Stimulated activated CD4-positive, alpha-beta T cell treated with anti-CD3 and anti-CD28 coated beads, Interleukin-1b, Interleukin-23, amount 100 ng/mL, for 48 hours (primary cell): ENCODE measurements around the gene AGT.
"Not testable (repeated sequence)": the region's sequence is repeated elsewhere in the genome, so short reads cannot be mapped to it uniquely, and the experiment has no call there.

Experiments used
- DNase-seq: peaks from one replicate; pipeline ENCODE4 v3.0.0-alpha.2; 2020

Gene AGT

DNA sequence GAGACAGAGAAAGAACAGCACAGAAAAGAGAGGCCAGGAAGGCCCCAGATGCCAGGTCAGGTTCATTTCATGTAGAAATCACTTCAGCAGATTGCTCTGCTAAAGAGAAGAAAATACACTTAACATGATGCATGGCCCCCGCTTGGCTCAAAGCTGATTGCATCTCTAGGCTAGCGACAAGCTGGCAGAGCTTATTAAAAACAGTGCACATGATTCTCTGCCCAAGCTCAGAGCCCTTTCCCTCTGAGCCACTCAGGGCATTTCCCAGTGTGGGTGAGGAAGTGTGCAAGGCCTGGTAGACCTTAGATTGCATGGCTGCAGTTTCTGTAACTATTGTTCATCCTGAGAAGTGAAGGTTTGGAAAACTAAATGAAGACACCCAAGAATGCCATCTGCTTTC lies 30.0 kb upstream of the AGT start:
- DNase-seq = no peak

DNA sequence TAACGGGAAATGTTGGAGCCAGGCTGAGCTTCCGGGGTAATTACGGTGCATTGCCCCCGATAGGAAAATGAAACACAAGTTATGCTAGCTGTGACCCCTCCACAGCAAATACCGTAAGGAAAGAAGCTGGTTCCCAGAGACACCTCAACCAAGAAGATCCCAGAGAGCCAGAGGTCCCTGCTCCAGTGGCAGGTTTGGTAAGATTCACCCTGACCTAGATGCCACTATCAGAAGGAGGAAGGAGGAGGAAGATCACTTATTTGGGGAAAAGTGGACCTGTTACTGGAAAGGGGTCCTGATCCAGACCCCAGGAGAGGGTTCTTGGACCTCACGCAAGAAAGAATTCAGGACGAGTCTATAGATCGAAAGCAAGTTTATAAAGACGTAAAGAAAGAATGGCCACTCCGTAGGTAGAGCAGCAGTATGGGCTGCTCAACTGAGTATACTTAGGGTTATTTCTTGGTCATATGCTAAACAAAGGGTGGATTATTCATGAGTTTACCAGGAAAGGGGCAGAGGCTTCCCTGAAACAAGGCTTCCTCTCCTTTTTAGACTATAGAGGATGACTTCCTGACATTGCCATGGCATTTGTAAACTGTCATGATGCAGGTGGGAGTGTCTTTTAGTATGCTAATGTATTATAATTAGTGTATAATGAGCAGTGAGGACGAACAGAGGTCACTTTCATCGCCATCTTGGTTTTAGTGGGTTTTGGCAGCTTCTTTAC lies 25.8 kb upstream of the AGT start:
- DNase-seq = no peak

GRCh38 chr1:230737622-230738262 lies 23.8 kb upstream of the AGT start:
- no peak for DNase-seq

DNA sequence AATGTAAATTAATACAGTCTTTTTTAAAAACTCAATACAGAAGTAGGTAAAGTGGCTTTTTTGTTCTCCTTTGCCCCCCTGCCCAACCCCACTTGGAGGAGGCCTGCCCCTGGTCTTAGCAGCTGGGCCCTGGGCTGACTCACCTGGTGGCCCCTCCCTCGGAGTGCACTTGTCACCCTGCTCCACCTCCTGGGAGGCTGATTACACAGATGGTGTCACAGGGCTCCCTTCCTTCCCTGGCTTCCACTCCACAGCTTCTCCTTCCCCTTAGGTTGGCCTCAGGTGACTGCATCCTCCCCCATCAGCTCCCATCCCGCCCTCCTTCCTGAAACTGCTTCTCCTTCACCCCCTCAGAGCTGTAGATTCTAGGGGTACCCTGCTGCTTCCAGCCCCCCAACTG lies 21.5 kb upstream of the AGT start:
- no peak for DNase-seq

DNA sequence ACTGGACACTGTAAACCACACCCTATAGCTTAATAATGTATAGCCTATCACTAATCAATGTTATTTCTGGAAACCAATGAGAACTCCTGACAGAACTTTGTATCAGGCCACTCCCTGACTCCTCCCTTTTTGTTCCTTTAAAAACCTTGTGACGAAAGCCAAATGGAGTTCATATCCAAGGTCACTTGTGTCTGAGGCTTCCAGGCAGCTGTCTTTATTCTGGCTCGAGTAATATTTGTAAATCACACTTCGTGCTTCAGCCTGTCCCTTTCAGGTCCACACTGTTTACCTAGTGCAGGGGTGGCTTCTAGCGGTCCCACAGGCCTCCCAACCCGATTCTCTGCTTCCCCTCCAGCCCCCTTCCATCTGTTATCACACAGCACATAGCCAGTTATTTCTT lies 17.1 kb upstream of the AGT start:
- DNase-seq = no peak

DNA sequence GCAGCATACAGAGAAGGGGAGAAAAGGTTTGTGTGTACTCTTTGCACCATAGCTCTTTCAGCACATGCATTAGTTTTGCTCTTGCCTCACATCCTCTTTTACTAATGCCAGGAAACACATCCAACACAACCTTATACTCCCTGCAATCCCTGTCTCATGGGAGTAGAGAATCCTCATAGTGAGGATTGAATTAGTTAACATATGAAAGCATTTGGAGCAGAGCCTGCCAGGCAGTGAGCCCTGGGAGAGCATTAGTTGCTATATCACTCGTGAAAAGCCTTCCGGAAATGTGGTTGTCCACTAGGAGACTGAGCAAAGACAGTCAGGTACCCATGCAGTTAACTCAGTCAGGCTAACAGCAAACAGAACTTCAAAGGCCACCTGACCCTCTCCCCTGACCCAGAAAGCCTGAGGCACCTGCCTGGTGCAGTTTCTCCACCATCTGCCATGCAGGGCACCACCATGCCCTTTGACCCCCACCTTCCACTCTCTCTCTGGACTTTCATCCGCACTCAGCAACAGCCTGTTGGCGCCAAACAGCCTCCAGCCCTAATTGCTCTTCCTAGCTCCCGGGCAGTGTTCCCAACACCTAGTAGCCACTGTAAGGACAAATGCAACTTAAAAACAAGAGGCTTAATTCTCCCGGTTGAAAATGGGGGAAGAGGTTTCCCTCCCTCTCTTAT lies 14.9 kb upstream of the AGT start:
- no peak for DNase-seq

DNA sequence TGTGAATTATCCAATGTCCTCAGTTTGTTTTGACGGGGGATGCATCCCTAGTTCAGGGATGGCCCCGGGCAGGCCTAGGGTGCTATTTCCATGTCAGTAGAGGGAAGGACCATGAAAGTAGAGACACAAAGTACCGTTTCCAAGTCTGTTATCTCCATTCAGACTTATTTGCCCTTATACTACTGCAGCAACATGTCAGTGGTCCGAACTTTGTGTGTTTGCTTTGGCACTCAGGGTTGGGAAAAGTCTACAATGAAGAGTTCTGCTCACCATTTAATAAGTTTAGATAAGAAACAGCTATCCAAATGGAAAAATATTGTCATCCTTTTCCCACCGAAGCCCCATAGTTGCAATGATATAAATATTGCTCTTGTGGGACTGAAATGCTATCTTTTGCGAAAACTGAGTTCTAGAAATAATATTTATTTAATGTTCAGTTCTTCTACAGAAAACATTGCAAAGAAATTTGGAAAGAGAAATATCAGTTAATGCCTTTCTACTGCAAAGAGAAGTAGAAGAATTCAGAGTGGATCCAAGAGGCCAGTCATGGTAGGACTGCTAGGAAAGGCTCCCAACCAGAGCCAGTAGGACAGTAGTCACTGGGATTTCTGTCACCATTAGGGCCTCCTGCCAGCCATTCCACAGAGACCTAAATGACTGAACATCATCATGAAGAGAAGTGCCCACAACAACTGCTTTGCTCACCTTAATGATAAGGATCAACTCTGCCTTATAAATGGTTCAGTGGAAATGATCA lies 11.5 kb upstream of the AGT start:
- DNase-seq = no peak

- not testable (repeated sequence) for DNase-seq
Measured at GRCh38 chr1:230721849-230722522, 8.1 kb upstream of the AGT start.

DNA sequence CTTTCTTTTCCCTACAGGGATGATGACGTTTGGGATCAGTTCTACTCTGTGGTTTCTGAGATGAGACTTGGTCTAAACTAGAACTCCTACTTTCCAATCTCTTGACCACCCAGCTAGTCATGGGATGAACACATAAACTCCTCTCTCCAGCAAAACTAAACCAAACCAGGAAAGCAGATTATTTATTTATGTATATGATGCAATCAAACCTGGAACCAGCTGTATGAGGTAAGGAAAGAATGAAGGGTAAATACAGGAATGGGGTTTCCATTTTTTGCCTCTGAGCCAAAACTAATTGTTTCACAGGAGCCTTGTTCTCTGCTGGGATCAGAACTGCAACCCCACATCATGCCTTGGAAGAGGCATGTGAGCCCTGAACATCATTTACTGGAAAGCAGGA lies 3.3 kb upstream of the AGT start:
- DNase-seq = no peak

GRCh38 chr1:230716453-230716852 lies 2.5 kb upstream of the AGT start:
- DNase-seq = not testable (repeated sequence)

DNA sequence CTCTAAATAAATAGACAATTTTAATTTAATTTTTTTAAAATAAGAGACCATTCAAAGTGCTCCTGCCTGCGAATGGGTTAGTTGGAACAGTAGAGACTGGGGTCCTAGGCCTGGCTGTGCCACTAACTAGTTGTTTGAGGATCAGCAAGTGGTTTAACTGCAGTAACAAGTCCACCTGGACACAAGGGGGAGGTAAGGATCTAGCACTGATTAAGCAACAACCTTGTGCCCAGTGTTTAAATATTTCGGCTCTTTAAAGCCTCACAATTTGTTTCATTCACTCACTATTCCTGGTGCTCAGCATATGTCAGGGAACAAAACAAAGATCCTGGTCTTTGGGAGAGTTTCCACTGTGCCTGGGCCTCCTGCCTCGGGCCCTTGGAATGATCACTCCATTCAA lies 1.6 kb upstream of the AGT start:
- DNase-seq = no peak

- no peak for DNase-seq
Measured at GRCh38 chr1:230713547-230713914, 391 bp downstream of the AGT start.

GRCh38 chr1:230713138-230713537 lies 784 bp downstream of the AGT start:
- no peak for DNase-seq

- no peak for DNase-seq
Measured at GRCh38 chr1:230712470-230712942, 1.4 kb downstream of the AGT start.

GRCh38 chr1:230711245-230711644 lies 2.7 kb downstream of the AGT start:
- no peak for DNase-seq

- no peak for DNase-seq
Measured at GRCh38 chr1:230710543-230710904, 3.4 kb downstream of the AGT start.

- no peak for DNase-seq
Measured at GRCh38 chr1:230709619-230710542, 4.0 kb downstream of the AGT start.

DNA sequence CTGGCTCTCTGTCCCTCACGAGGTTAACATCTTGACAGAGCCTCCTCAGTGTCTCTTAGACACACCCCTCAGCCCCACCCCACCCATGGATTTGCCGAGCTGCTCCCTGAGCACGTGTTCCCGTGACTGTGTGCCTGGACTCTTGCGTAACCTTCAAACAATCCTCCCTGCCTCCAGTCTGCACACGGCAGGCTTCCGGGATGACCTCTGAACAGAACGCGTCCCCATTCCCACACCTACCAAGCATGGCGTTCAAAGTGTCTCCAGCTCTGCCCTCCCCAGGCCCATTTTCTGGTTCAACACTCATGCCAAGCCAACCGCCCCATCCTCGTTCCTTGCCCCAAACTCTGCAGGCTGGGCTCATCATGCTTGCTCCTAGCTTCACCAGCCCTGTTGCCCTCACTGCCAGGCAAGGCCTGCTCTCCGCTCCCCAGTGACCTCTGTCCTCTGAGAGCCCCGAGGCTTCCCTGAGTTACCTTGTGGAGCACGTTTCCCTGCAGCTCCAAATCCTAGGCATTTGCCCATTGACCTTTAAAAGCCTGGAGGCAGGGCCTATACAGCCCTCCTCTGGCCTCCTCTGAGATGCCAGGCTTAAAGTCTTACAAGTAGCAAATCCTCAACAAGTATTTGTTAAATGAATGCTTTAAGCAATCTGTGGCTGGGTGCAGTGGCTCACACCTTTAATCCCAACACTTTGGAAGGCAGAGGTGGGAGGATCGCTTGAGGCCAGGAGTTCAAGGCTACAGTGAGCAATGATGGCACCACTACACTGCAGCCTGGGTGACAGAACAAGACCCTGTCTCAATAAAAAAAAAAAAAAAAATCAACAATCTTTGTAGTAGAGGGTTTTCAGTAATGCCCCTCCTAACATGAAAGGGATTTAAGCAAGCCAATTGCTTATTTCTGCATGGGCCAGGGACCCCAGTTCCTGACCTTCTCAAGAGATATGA lies 5.0 kb downstream of the AGT start:
- no peak for DNase-seq

- no peak for DNase-seq
Measured at GRCh38 chr1:230707732-230708630, 5.9 kb downstream of the AGT start.
